DND-41 (cell line): Measurements from ENCODE around the gene LINGO1.

Experiments
- ATAC-seq: fragments of 200-7000 bp; cut with Tn5 transposase; 3 replicates; pipeline ENCODE4 v1.9.1; 2021; ENCODE audit warnings: low read depth; ENCODE audit not compliant: insufficient read depth
- DNase-seq: peaks from one replicate; pipeline ENCODE4 v3.0.0-alpha.2; 2020
- H2AFZ ChIP-seq: 2 replicates; pipeline ENCODE4 v1.6.0; 2012; ENCODE audit warnings: low read depth, low read length
- H3K27ac ChIP-seq: 2 replicates; pipeline ENCODE4 v1.5.1; 2012; ENCODE audit warnings: low read length, inconsistent platforms
- H3K27me3 ChIP-seq: fragments of 200-600 bp; sonication (generic); 2 replicates; pipeline ENCODE4 v1.6.0; 2012; ENCODE audit warnings: low read length, mild to moderate bottlenecking, inconsistent platforms; ENCODE audit not compliant: insufficient read depth, poor library complexity
- H3K36me3 ChIP-seq: 2 replicates; pipeline ENCODE4 v1.5.1; 2012; ENCODE audit warnings: low read length, inconsistent platforms; ENCODE audit not compliant: insufficient read depth
- H3K4me1 ChIP-seq: 2 replicates; pipeline ENCODE4 v1.5.1; 2012; ENCODE audit warnings: mild to moderate bottlenecking, low read length; ENCODE audit not compliant: insufficient read depth
- H3K4me2 ChIP-seq: 2 replicates; pipeline ENCODE4 v1.6.0; 2012; ENCODE audit warnings: mild to moderate bottlenecking, moderate library complexity, low read length, inconsistent platforms; ENCODE audit not compliant: insufficient read depth
- H3K4me3 ChIP-seq, 2 experiments: fragments of 200-600 bp in 1 of 2; shearing (Covaris generic) in 1 of 2; 2 replicates each; pipeline ENCODE4 v1.5.1; 2012 to 2016; ENCODE audit warnings: inconsistent platforms in 2 of 2, low read length in 2 of 2, mild to moderate bottlenecking in 2 of 2, low read depth in 1 of 2, moderate library complexity in 1 of 2
- H3K79me2 ChIP-seq: 2 replicates; pipeline ENCODE4 v1.6.0; 2012; ENCODE audit warnings: low read length, inconsistent platforms; ENCODE audit not compliant: insufficient read depth
- H3K9ac ChIP-seq: 2 replicates; pipeline ENCODE4 v1.6.0; 2012; ENCODE audit warnings: low read depth, mild to moderate bottlenecking, inconsistent platforms, low read length, moderate library complexity
- H3K9me3 ChIP-seq: 2 replicates; pipeline ENCODE4 v1.5.1; 2012; ENCODE audit warnings: low read length, moderate library complexity, mild to moderate bottlenecking, inconsistent platforms; ENCODE audit not compliant: insufficient read depth, severe bottlenecking
- H4K20me1 ChIP-seq: 2 replicates; pipeline ENCODE4 v1.6.0; 2012; ENCODE audit warnings: low read length; ENCODE audit not compliant: insufficient read depth
- EZH2 ChIP-seq: IDR thresholded peaks from 3 replicates; pipeline ENCODE4 v1.6.1; 2012; ENCODE audit warnings: borderline replicate concordance, low read depth, mild to moderate bottlenecking, moderate library complexity, low read length, inconsistent platforms; ENCODE audit not compliant: severe bottlenecking
- TF ChIP-seq, protein P1 (sequence below): IDR thresholded peaks from 2 replicates; pipeline ENCODE4 v1.5.1; 2012; ENCODE audit warnings: borderline replicate concordance, low read length, moderate library complexity, mild to moderate bottlenecking; ENCODE audit not compliant: poor library complexity, severe bottlenecking; ENCODE audit errors: extremely low read depth

LINGO1 gene

DNA sequence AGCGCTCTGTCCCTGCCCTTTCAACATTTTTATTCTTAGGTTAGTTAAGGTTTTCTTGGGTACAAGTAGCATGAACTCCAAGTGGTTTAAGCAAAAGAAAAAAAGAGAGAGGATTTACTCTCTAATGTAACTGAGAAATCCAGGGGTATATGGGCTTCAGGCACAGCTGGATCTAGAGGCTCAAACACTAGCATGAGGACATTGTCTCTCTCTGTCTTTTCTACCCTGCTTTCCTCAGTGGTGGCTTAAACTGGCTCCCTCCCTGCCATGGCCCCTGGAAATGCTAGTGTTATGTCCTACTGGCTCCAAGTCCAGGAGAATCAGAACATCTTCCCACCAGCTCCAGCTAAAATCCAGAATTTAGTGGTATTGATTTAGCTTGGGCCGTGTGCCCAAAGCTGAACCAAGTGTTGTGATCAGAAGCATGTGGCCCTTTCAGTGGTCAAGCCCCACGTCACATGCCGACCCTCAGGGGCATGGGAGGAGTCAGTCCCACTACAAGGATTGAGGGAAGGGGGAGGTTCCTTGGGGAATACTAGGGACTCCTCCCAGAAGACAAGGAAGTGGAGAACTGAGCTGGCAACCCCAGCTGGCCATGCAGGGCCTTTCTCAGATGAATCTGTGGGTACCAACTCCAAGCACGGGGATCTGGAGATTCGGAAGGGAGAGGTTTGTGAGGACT is 58.0 kb downstream of the LINGO1 start:
- DNase-seq = no peak
- Histone ChIP-seq H3K4me3 (no peak overlapping the region), H2AFZ (no peak overlapping the region), H3K27ac (no peak overlapping the region), H3K4me1 (no peaks in the 10 kb centered on the region), H3K4me2 (no peak overlapping the region), H3K9me3 (no peaks in the 10 kb centered on the region), H3K9ac (no peak overlapping the region), H3K36me3 (no peaks in the 10 kb centered on the region), H3K79me2 (no peaks in the 10 kb centered on the region), H4K20me1 (no peaks in the 10 kb centered on the region), H3K27me3 (peaks cover 2% of the 10 kb centered on the region)
- no peak for TF ChIP-seq EZH2
- TF ChIP-seq, protein P1, sequence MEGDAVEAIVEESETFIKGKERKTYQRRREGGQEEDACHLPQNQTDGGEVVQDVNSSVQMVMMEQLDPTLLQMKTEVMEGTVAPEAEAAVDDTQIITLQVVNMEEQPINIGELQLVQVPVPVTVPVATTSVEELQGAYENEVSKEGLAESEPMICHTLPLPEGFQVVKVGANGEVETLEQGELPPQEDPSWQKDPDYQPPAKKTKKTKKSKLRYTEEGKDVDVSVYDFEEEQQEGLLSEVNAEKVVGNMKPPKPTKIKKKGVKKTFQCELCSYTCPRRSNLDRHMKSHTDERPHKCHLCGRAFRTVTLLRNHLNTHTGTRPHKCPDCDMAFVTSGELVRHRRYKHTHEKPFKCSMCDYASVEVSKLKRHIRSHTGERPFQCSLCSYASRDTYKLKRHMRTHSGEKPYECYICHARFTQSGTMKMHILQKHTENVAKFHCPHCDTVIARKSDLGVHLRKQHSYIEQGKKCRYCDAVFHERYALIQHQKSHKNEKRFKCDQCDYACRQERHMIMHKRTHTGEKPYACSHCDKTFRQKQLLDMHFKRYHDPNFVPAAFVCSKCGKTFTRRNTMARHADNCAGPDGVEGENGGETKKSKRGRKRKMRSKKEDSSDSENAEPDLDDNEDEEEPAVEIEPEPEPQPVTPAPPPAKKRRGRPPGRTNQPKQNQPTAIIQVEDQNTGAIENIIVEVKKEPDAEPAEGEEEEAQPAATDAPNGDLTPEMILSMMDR = no peak
- no peak for ATAC-seq

DNA sequence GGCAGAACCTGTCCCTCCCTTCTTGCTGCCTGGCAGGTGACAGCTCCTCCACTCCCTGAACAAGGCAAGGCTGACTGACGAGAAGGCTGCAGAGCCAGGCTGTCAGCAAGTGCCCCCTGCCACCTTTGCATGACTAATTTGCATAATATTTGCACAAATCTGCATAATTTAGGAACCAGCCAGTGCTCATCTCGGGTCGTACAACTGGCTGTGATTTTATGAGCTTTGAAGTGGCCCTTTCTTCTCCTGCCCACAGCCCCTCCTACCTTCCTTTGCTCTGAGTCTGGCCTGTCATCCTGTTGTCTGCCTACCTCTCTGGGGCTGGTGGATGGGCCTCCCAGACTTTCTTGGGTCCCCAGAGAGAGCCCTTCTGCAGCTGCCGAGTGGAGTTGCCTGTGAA is 58.9 kb downstream of the LINGO1 start:
- Histone ChIP-seq H3K79me2 (no peaks in the 10 kb centered on the region), H3K4me2 (no peak overlapping the region), H3K9me3 (no peaks in the 10 kb centered on the region), H4K20me1 (no peaks in the 10 kb centered on the region), H3K27ac (no peak overlapping the region), H3K4me1 (no peaks in the 10 kb centered on the region), H3K27me3 (peaks cover 3% of the 10 kb centered on the region), H3K9ac (no peak overlapping the region), H3K36me3 (no peaks in the 10 kb centered on the region), H3K4me3 (no peak overlapping the region), H2AFZ (no peak overlapping the region)
- TF ChIP-seq, protein P1 = no peak
- no peak for TF ChIP-seq EZH2
- no peak for ATAC-seq
- no peak for DNase-seq

DNA sequence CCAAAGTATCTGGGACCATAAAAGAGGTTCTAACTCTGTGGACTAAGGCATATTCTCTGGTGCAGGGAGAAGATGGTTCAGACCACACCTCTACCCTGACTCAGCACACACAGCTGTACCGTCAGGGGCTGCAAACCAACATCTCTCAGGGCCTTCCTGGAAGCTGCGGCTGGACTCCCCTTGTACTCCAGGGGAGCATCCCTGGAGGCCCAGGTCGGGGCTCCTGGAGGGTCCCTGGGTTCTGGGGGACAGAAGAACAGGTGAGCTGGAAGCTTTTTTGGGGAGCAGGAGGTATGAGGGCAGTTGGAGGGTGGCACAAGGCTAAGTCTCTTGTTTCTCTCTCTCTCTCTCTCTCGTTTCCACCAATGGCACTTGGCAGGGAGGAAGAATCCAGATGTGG is 60.5 kb downstream of the LINGO1 start:
- Histone ChIP-seq H3K4me2 (no peak overlapping the region), H3K27ac (no peak overlapping the region), H3K79me2 (no peaks in the 10 kb centered on the region), H3K9ac (no peak overlapping the region), H4K20me1 (no peaks in the 10 kb centered on the region), H3K4me1 (no peaks in the 10 kb centered on the region), H2AFZ (no peak overlapping the region), H3K9me3 (no peaks in the 10 kb centered on the region), H3K36me3 (no peaks in the 10 kb centered on the region), H3K4me3 (no peak overlapping the region), H3K27me3 (peaks cover 3% of the 10 kb centered on the region)
- DNase-seq = no peak
- TF ChIP-seq EZH2 = no peak
- TF ChIP-seq, protein P1 = no peak
- no peak for ATAC-seq
